Osteoblast (primary cell): ENCODE data around the gene DDIAS. TPM values are rescaled to one million over a fixed set of nuclear protein-coding genes. Genes with fewer than 3 reads are reported as not detected.
"Not testable (repeated sequence)": the region's sequence is repeated elsewhere in the genome, so short reads cannot be mapped to it uniquely, and the experiment has no call there.

ENCODE experiments used
- DNase-seq: peaks from one replicate; pipeline ENCODE4 v3.0.0; 2011; ENCODE audit warnings: low spot score, mixed read lengths; ENCODE audit not compliant: insufficient read length; ENCODE audit errors: missing footprints
- H2AFZ ChIP-seq: 2 replicates; pipeline ENCODE4 v1.6.0; 2011; ENCODE audit warnings: mild to moderate bottlenecking, low read length
- H3K27ac ChIP-seq: 2 replicates; pipeline ENCODE4 v1.5.1; 2011; ENCODE audit warnings: mild to moderate bottlenecking, low read depth, low read length, moderate library complexity
- H3K27me3 ChIP-seq: 2 replicates; pipeline ENCODE4 v1.6.0; 2012; ENCODE audit warnings: mild to moderate bottlenecking, control low read depth, inconsistent platforms, low read length, moderate library complexity; ENCODE audit not compliant: insufficient read depth
- H3K36me3 ChIP-seq: 2 replicates; pipeline ENCODE4 v1.5.1; 2011; ENCODE audit warnings: mild to moderate bottlenecking, low read length, control low read depth, moderate library complexity; ENCODE audit not compliant: insufficient read depth
- H3K4me1 ChIP-seq: 2 replicates; pipeline ENCODE4 v1.5.1; 2011; ENCODE audit warnings: mild to moderate bottlenecking, low read length, control low read depth, moderate library complexity; ENCODE audit not compliant: insufficient read depth
- H3K4me2 ChIP-seq: 2 replicates; pipeline ENCODE4 v1.6.0; 2011; ENCODE audit warnings: mild to moderate bottlenecking, low read length; ENCODE audit not compliant: insufficient read depth
- H3K4me3 ChIP-seq: fragments of 200-600 bp; sonication (generic); 3 replicates; pipeline ENCODE4 v1.5.1; 2012; ENCODE audit warnings: mild to moderate bottlenecking, low read length, inconsistent platforms; ENCODE audit not compliant: insufficient read depth
- H3K79me2 ChIP-seq: 2 replicates; pipeline ENCODE4 v1.6.0; 2012; ENCODE audit warnings: mild to moderate bottlenecking, low read length, control low read depth, inconsistent platforms; ENCODE audit not compliant: insufficient read depth
- H3K9me3 ChIP-seq: 2 replicates; pipeline ENCODE4 v1.5.1; 2011; ENCODE audit warnings: low read depth, low read length, control low read depth
- H4K20me1 ChIP-seq: 2 replicates; pipeline ENCODE4 v1.6.0; 2012; ENCODE audit warnings: mild to moderate bottlenecking, low read length, control low read depth; ENCODE audit not compliant: insufficient read depth
- total RNA-seq: library from RNA; depleted of rRNA; stranded (reverse); fragments of >200 nt; gene quantifications from 2 replicates; pipeline ENCODE4 v1.2.3, GENCODE V29; 2012
- TF ChIP-seq, protein P1 (sequence below): IDR thresholded peaks from 2 replicates; pipeline ENCODE4 v1.5.1; 2011; ENCODE audit warnings: mild to moderate bottlenecking, low read depth, low read length, moderate library complexity; ENCODE audit errors: extremely low read depth

The DDIAS gene
- total RNA-seq, 1 donor: 1.8 TPM

- H3K27ac ChIP-seq: no peak overlapping the region
- H3K4me1 ChIP-seq: no peaks in the 10 kb centered on the region
- TF ChIP-seq, protein P1, sequence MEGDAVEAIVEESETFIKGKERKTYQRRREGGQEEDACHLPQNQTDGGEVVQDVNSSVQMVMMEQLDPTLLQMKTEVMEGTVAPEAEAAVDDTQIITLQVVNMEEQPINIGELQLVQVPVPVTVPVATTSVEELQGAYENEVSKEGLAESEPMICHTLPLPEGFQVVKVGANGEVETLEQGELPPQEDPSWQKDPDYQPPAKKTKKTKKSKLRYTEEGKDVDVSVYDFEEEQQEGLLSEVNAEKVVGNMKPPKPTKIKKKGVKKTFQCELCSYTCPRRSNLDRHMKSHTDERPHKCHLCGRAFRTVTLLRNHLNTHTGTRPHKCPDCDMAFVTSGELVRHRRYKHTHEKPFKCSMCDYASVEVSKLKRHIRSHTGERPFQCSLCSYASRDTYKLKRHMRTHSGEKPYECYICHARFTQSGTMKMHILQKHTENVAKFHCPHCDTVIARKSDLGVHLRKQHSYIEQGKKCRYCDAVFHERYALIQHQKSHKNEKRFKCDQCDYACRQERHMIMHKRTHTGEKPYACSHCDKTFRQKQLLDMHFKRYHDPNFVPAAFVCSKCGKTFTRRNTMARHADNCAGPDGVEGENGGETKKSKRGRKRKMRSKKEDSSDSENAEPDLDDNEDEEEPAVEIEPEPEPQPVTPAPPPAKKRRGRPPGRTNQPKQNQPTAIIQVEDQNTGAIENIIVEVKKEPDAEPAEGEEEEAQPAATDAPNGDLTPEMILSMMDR: no peak
- H4K20me1 ChIP-seq: no peaks in the 10 kb centered on the region
- H3K27me3 ChIP-seq: no peaks in the 10 kb centered on the region
- H2AFZ ChIP-seq: no peak overlapping the region
- H3K79me2 ChIP-seq: no peaks in the 10 kb centered on the region
- no peak overlapping the region for H3K4me3 ChIP-seq
- no peaks in the 10 kb centered on the region for H3K9me3 ChIP-seq
- DNase-seq: no peak
- H3K36me3 ChIP-seq: no peaks in the 10 kb centered on the region
- H3K4me2 ChIP-seq: no peak overlapping the region
Measured at GRCh38 chr11:82942376-82942775, 40.8 kb downstream of the DDIAS start.

DNA sequence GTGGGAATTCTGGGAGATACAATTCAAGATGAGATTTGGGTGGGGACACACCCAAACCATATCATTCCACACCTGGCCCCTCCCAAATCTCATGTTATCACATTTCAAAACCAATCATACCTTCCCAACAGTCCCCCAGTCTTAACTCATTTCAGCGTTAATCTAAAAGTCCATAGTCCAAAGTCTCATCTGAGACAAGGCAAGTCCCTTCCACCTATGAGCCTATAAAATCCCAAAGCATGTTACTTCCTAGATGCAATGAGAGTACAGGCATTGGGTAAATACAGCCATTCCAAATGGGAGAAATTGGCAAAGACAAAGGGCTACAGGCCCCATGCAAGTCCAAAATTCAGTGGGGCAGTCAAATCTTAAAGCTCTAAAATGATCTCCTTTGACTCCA, 41.9 kb downstream of the DDIAS start:
- H3K9me3 ChIP-seq, H3K79me2 ChIP-seq, H4K20me1 ChIP-seq, H3K36me3 ChIP-seq, H2AFZ ChIP-seq, H3K4me1 ChIP-seq, H3K27ac ChIP-seq, H3K4me2 ChIP-seq, H3K4me3 ChIP-seq, H3K27me3 ChIP-seq, DNase-seq: not testable (repeated sequence)

DNA sequence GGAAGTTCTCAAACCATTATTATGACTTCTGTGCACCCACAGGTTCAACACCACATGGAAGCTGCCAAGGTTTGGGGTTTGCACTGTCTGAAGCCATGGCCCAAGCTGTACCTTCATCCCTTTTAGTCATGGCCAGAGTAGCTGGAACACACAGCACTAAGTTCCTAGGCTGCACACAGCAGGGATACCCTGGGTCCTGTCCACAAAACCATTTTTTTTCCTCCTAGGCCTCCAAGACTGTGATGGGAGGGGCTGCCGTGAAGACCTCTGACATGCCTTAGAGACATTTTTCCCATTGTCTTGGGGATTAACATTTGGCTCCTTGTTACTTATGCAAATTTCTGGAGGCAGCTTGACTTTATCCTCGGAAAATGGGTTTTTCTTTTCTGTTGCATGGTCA, 42.7 kb downstream of the DDIAS start:
- H3K4me2 ChIP-seq: no peak overlapping the region
- DNase-seq: no peak
- H3K36me3 ChIP-seq: no peaks in the 10 kb centered on the region
- H3K4me1 ChIP-seq: no peaks in the 10 kb centered on the region
- no peaks in the 10 kb centered on the region for H3K79me2 ChIP-seq
- H2AFZ ChIP-seq: no peak overlapping the region
- TF ChIP-seq, protein P1: no peak
- H4K20me1 ChIP-seq: no peaks in the 10 kb centered on the region
- H3K27me3 ChIP-seq: no peaks in the 10 kb centered on the region
- no peak overlapping the region for H3K4me3 ChIP-seq
- no peaks in the 10 kb centered on the region for H3K9me3 ChIP-seq
- H3K27ac ChIP-seq: no peak overlapping the region

DNA sequence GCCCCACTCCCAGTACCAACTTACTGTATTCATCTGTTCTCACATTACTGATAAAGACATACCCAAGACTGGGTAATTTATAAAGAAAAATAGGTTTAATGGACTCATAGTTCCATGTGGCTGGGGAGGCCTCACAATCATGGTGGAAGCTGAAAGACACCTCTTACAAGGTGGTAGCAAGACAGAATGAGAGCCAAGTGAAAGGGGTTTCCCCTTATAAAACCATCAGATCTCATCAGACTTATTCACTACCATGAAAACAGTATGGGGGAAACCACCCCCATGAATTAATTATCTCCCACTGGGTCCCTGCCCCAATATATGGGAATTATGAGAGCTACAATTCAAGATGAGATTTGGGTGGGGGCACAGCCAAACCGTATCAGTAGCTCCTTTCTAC, 43.5 kb downstream of the DDIAS start:
- H3K27ac ChIP-seq, H3K9me3 ChIP-seq, H3K79me2 ChIP-seq, H3K4me1 ChIP-seq, DNase-seq, H3K4me3 ChIP-seq, H3K27me3 ChIP-seq, H4K20me1 ChIP-seq, H3K4me2 ChIP-seq, H3K36me3 ChIP-seq, H2AFZ ChIP-seq: not testable (repeated sequence)

DNA sequence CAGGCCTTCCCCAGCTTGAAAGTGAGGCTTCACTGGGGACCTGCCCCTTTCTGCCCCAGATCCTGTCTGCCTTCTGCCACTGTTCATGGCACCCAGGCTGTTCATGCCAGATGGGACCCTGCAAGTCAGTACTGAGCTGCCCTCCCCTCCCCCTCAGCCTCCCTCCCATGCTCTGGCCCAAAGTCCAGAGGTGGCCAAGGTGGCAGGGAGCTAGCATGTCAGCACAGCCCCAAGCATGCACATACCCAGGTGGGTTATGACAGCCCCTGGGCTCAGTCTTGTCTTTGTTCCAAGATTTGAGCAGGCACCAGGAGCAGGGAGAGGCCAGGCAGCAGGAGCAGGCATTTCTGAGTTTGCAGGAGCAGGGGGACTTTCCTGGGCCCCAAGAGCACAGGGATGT, 44.1 kb downstream of the DDIAS start:
- no peaks in the 10 kb centered on the region for H3K36me3 ChIP-seq
- H3K4me2 ChIP-seq: no peak overlapping the region
- no peaks in the 10 kb centered on the region for H3K27me3 ChIP-seq
- no peak overlapping the region for H3K27ac ChIP-seq
- TF ChIP-seq, protein P1: no peak
- H3K79me2 ChIP-seq: no peaks in the 10 kb centered on the region
- no peaks in the 10 kb centered on the region for H3K4me1 ChIP-seq
- H2AFZ ChIP-seq: no peak overlapping the region
- H3K4me3 ChIP-seq: no peak overlapping the region
- H3K9me3 ChIP-seq: no peaks in the 10 kb centered on the region
- DNase-seq: no peak
- H4K20me1 ChIP-seq: no peaks in the 10 kb centered on the region
